B cell (primary cell): ENCODE measurements around the gene CDKN1A. TPM values are rescaled to one million over a fixed set of nuclear protein-coding genes. Genes with fewer than 3 reads are reported as not detected.

Source experiments
- ATAC-seq: fragments of 200-7000 bp; cut with Tn5 transposase; one replicate; pipeline ENCODE4 v1.10.0; 2021; ENCODE audit warnings: low read depth, mild to moderate bottlenecking, moderate number of reproducible peaks, moderate library complexity
- CTCF ChIA-PET: fragments of 350-600 bp; sonication (Branson Sonifier 250); formaldehyde crosslinking; loops from one replicate; lab custom pipeline; 2021; ENCODE audit warnings: antibody characterized with exemption, inconsistent platforms; lab: Charles Lee
- POLR2A ChIA-PET: fragments of 350-600 bp; sonication (Branson Sonifier 250); formaldehyde crosslinking; loops from one replicate; lab custom pipeline; 2021; ENCODE audit warnings: antibody characterized with exemption; lab: Charles Lee
- DNase-seq: peaks from one replicate; pipeline ENCODE4 v3.0.0; 2013
- H2AFZ ChIP-seq: 2 replicates; pipeline ENCODE4 v1.6.1; 2012; ENCODE audit warnings: mild to moderate bottlenecking, low read depth, low read length; ENCODE audit not compliant: insufficient read depth, poor library complexity, severe bottlenecking
- H3K27ac ChIP-seq, 2 donors: 1 replicate in 1 of 2; 2 replicates in 1 of 2; pipeline ENCODE4 v1.5.1; 2012 to 2013; ENCODE audit warnings: low read length in 2 of 2, mild to moderate bottlenecking in 2 of 2, moderate library complexity in 1 of 2
- H3K27me3 ChIP-seq, 4 experiments: fragments of 200-600 bp in 1 of 4; sonication (generic) in 1 of 4; replicated peaks in 1 of 4; 1 replicate in 2 of 4; 2 replicates in 2 of 4; pipeline versions ENCODE4 v1.6.1 to v1.7.0; 2013 to 2016; ENCODE audit warnings: low read length in 3 of 4, mild to moderate bottlenecking in 2 of 4, mixed read lengths in 1 of 4, moderate library complexity in 1 of 4; ENCODE audit not compliant: insufficient read depth in 4 of 4, control insufficient read depth in 3 of 4; ENCODE audit errors: control extremely low read depth in 1 of 4
- H3K36me3 ChIP-seq, 2 experiments: replicated peaks in 1 of 2; 1 replicate in 1 of 2; 2 replicates in 1 of 2; pipeline versions ENCODE4 v1.6.1 to v1.7.1; 2013; ENCODE audit warnings: low read length in 1 of 2; ENCODE audit not compliant: insufficient read depth in 2 of 2, control insufficient read depth in 1 of 2; ENCODE audit errors: control extremely low read depth in 1 of 2, extremely low read depth in 1 of 2
- H3K4me1 ChIP-seq, 2 donors: fragments of 200-600 bp in 1 of 2; sonication (generic) in 1 of 2; 1 replicate in 1 of 2; 2 replicates in 1 of 2; pipeline versions ENCODE4 v1.5.1 to v1.6.1; 2013 to 2017; ENCODE audit warnings: low read length in 2 of 2; ENCODE audit not compliant: control insufficient read depth in 2 of 2, insufficient read depth in 2 of 2
- H3K4me2 ChIP-seq: replicated peaks from 2 replicates; pipeline ENCODE3; 2012; ENCODE audit warnings: mild to moderate bottlenecking, low read depth, low read length; ENCODE audit not compliant: poor library complexity, severe bottlenecking
- H3K4me3 ChIP-seq, 5 experiments: fragments of 200-600 bp in 1 of 5; sonication (generic) in 1 of 5; 1 replicate in 3 of 5; 2 replicates in 2 of 5; pipeline versions ENCODE4 v1.5.1 to v1.7.0; 2011 to 2016; ENCODE audit warnings: low read length in 4 of 5, mild to moderate bottlenecking in 4 of 5, low read depth in 2 of 5, control low read depth in 1 of 5, moderate library complexity in 1 of 5; ENCODE audit not compliant: insufficient read depth in 1 of 5; ENCODE audit errors: control extremely low read depth in 1 of 5, extremely low read depth in 1 of 5
- H3K79me2 ChIP-seq: fragments of 200-600 bp; sonication (generic); one replicate; pipeline ENCODE4 v1.6.0; 2016; ENCODE audit warnings: low read length; ENCODE audit not compliant: control insufficient read depth, insufficient read depth
- H3K9ac ChIP-seq: fragments of 200-600 bp; sonication (generic); 2 replicates; pipeline ENCODE4 v1.6.1; 2017; ENCODE audit warnings: mild to moderate bottlenecking, low read length, moderate library complexity
- H3K9me3 ChIP-seq, 3 donors: one replicate each; pipeline versions ENCODE4 v1.6.1 to v1.7.1; 2013; ENCODE audit warnings: low read length in 2 of 3; ENCODE audit not compliant: control insufficient read depth in 2 of 3, insufficient read depth in 1 of 3; ENCODE audit errors: control extremely low read depth in 1 of 3
- H4K20me1 ChIP-seq: 2 replicates; pipeline ENCODE4 v1.6.0; 2012; ENCODE audit warnings: mild to moderate bottlenecking, low read length; ENCODE audit not compliant: insufficient read depth, control insufficient read depth, poor library complexity, severe bottlenecking
- H3K27ac Mint-ChIP-seq: one replicate; pipeline ENCODE4 v1.8.0; 2021; ENCODE audit warnings: mixed read lengths
- H3K27me3 Mint-ChIP-seq: one replicate; pipeline ENCODE4 v1.8.0; 2021; ENCODE audit warnings: mixed read lengths
- H3K4me1 Mint-ChIP-seq: one replicate; pipeline ENCODE4 v1.8.0; 2021; ENCODE audit warnings: mixed read lengths
- H3K4me3 Mint-ChIP-seq: one replicate; pipeline ENCODE4 v1.8.0; 2021; ENCODE audit warnings: mixed read lengths
- H3K9me3 Mint-ChIP-seq: one replicate; pipeline ENCODE4 v1.8.0; 2022; ENCODE audit warnings: mixed read lengths; ENCODE audit not compliant: insufficient read depth
- EZH2 ChIP-seq: IDR thresholded peaks from 2 replicates; pipeline ENCODE4 v1.6.1; 2012; ENCODE audit warnings: borderline replicate concordance, low read depth, mild to moderate bottlenecking, moderate library complexity, low read length; ENCODE audit not compliant: insufficient read depth, poor library complexity, severe bottlenecking
- WGBS: methylation state at CpG from one replicate; pipeline ENCODE4 v1.1.5; 2013; ENCODE audit warnings: missing lambda C conversion rate; ENCODE audit not compliant: insufficient coverage; 5-methylcytosine and 5-hydroxymethylcytosine counted together
- intact Hi-C: fragments of 100-400 bp; cut with micrococcal nuclease; formaldehyde crosslinking; loops from one replicate; pipeline ENCODE4 v1.10.0; 2022
- polyA plus RNA-seq: library from polyadenylated mRNA; depleted of rRNA; stranded (reverse); fragments of >200 nt; gene quantifications from 2 replicates; pipeline ENCODE4 v1.2.3, GENCODE V29; 2012
- total RNA-seq, 2 donors: library from RNA; stranded (reverse); fragments of 120-200 nt in 1 of 2; gene quantifications; 1 replicate in 1 of 2; 2 replicates in 1 of 2; pipeline versions ENCODE4 v1.2.3 to v1.2.4, GENCODE V29; 2013 to 2022
- TF ChIP-seq, protein P1 (sequence below): fragments of 200-600 bp; IDR thresholded peaks from one replicate; pipeline ENCODE4 v1.8.0; 2022; ENCODE audit warnings: antibody characterized with exemption, mild to moderate bottlenecking

The CDKN1A gene
- total and polyA plus RNA-seq, 2 donors (not counting 1 experiment from before 2014, with no cell fraction given): 45.5 to 352 TPM

DNA sequence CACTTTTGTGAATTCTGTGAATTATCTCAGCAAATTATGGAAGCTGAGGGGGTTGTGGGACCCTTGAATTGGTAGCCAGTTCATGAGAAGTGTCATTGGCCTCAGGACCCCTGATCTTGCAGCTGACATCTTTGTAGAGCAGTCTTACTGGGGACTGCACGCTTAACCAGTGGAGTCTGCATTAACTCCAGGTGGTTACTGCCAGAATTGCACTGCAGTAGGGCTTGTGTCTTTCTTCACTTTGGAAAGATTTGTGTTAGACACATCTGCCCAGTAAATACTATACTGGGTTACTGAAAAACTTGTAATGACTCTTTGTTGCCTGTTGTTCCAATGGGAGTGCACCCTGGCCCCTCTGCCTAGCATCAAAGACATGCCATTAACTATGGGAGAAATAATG lies 21.2 kb upstream of the CDKN1A start:
- Mint-ChIP-seq H3K4me1 (peaks cover 25% of the 10 kb centered on the region), H3K9me3 (no peaks in the 10 kb centered on the region), H3K27me3 (peaks cover 24% of the 10 kb centered on the region), H3K4me3 (no peak overlapping the region), H3K27ac (no peak overlapping the region)
- Histone ChIP-seq H3K27ac (no peak overlapping the region), H2AFZ (no peak overlapping the region), H3K79me2 (no peaks in the 10 kb centered on the region), H3K36me3 (no peaks in the 10 kb centered on the region), H3K9me3 (peaks cover 0 to 11% (median 0%) of the 10 kb centered on the region in 3 donors), H3K9ac (no peak overlapping the region), H4K20me1 (no peaks in the 10 kb centered on the region), H3K4me3 (no peak overlapping the region), H3K27me3 (peaks cover 0 to 18% (median 10%) of the 10 kb centered on the region in 4 experiments), H3K4me2 (no peak overlapping the region), H3K4me1 (peaks cover 25 to 35% of the 10 kb centered on the region in 2 donors)
- intact Hi-C loops: no loop called here
- DNase-seq (no peak), ATAC-seq (no peak)
- POLR2A ChIA-PET: no interaction called here
- TF ChIP-seq, protein P1, sequence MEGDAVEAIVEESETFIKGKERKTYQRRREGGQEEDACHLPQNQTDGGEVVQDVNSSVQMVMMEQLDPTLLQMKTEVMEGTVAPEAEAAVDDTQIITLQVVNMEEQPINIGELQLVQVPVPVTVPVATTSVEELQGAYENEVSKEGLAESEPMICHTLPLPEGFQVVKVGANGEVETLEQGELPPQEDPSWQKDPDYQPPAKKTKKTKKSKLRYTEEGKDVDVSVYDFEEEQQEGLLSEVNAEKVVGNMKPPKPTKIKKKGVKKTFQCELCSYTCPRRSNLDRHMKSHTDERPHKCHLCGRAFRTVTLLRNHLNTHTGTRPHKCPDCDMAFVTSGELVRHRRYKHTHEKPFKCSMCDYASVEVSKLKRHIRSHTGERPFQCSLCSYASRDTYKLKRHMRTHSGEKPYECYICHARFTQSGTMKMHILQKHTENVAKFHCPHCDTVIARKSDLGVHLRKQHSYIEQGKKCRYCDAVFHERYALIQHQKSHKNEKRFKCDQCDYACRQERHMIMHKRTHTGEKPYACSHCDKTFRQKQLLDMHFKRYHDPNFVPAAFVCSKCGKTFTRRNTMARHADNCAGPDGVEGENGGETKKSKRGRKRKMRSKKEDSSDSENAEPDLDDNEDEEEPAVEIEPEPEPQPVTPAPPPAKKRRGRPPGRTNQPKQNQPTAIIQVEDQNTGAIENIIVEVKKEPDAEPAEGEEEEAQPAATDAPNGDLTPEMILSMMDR: no peak
- TF ChIP-seq EZH2: no peak
- CTCF ChIA-PET: interaction anchor here (1.6 kb wide), 1 partner anchor 31 kb away, joined by 3 read pairs; no protein-coding TSS in a partner anchor
- WGBS: 100% methylated on average over 1 of the region's 1 CpG

GRCh38 chr6:36657942-36658544 lies 20.5 kb upstream of the CDKN1A start:
- intact Hi-C loops: no loop called here
- Histone ChIP-seq H3K79me2 (no peaks in the 10 kb centered on the region), H3K4me1 (peaks cover 33 to 42% of the 10 kb centered on the region in 2 donors), H3K36me3 (no peaks in the 10 kb centered on the region), H3K27me3 (peaks cover 0 to 18% (median 10%) of the 10 kb centered on the region in 4 experiments), H3K4me3 (no peak overlapping the region), H4K20me1 (no peaks in the 10 kb centered on the region), H2AFZ (no peak overlapping the region), H3K9ac (no peak overlapping the region), H3K4me2 (no peak overlapping the region), H3K27ac (no peak overlapping the region), H3K9me3 (peaks cover 0 to 11% (median 0%) of the 10 kb centered on the region in 3 donors)
- Mint-ChIP-seq H3K27me3 (peaks cover 24% of the 10 kb centered on the region), H3K4me3 (no peak overlapping the region), H3K9me3 (no peaks in the 10 kb centered on the region), H3K27ac (no peak overlapping the region), H3K4me1 (peaks cover 31% of the 10 kb centered on the region)
- ATAC-seq: no peak
- POLR2A ChIA-PET: no interaction called here
- CTCF ChIA-PET: interaction anchor here (0.5 kb wide), 1 partner anchor 9 kb away, joined by 3 read pairs; no protein-coding TSS in a partner anchor
- no CpG with 5 or more reads among the region's 1 CpG for WGBS
- DNase-seq: no peak
- TF ChIP-seq, protein P1: no peak
- TF ChIP-seq EZH2: no peak
